H9 (cell line): Measurements from ENCODE around the gene CDADC1. TPM values are rescaled to one million over a fixed set of nuclear protein-coding genes. Genes with fewer than 3 reads are reported as not detected.

Experiments used
- DNase-seq: peaks from one replicate; pipeline ENCODE4 v3.0.0-alpha.2; 2017
- H2AFZ ChIP-seq: one replicate; pipeline ENCODE4 v1.6.1; 2013; ENCODE audit warnings: mild to moderate bottlenecking, low read length, control low read depth, moderate library complexity
- H2AK5ac ChIP-seq: 2 replicates; pipeline ENCODE4 v1.6.1; 2013; ENCODE audit warnings: low read length, control low read depth, mixed read lengths; ENCODE audit not compliant: insufficient read length
- H2BK120ac ChIP-seq: one replicate; pipeline ENCODE4 v1.6.1; 2013; ENCODE audit warnings: low read depth, mild to moderate bottlenecking, low read length, control low read depth, inconsistent platforms; ENCODE audit not compliant: poor library complexity, severe bottlenecking
- H2BK12ac ChIP-seq: 2 replicates; pipeline ENCODE4 v1.6.1; 2013; ENCODE audit warnings: low read length, control low read depth, mixed read lengths, low read depth; ENCODE audit not compliant: insufficient read length
- H2BK15ac ChIP-seq: 2 replicates; pipeline ENCODE4 v1.6.1; 2013; ENCODE audit warnings: low read depth, low read length, control low read depth
- H2BK20ac ChIP-seq: one replicate; pipeline ENCODE4 v1.6.1; 2013; ENCODE audit warnings: low read depth, mild to moderate bottlenecking, low read length, control low read depth, inconsistent platforms; ENCODE audit not compliant: poor library complexity, severe bottlenecking
- H2BK5ac ChIP-seq: 2 replicates; pipeline ENCODE4 v1.6.1; 2013; ENCODE audit warnings: low read length, control low read depth, mixed read lengths; ENCODE audit not compliant: insufficient read length
- H3K14ac ChIP-seq: 2 replicates; pipeline ENCODE4 v1.6.1; 2013; ENCODE audit warnings: low read length, control low read depth; ENCODE audit not compliant: insufficient read depth
- H3K18ac ChIP-seq: 2 replicates; pipeline ENCODE4 v1.6.1; 2013; ENCODE audit warnings: low read depth, mild to moderate bottlenecking, mixed read lengths, low read length, control low read depth; ENCODE audit not compliant: insufficient read length
- H3K23ac ChIP-seq: 2 replicates; pipeline ENCODE4 v1.6.1; 2013; ENCODE audit warnings: low read length, control low read depth, mixed read lengths, low read depth; ENCODE audit not compliant: insufficient read length
- H3K23me2 ChIP-seq: 2 replicates; pipeline ENCODE4 v1.6.1; 2013; ENCODE audit warnings: low read depth, mild to moderate bottlenecking, mixed read lengths, low read length, control low read depth; ENCODE audit not compliant: insufficient read length, poor library complexity, severe bottlenecking
- H3K27ac ChIP-seq: 2 replicates; pipeline ENCODE4 v1.5.1; 2013; ENCODE audit warnings: low read length, control low read depth, mixed read lengths, low read depth; ENCODE audit not compliant: insufficient read length
- H3K27me3 ChIP-seq: 2 replicates; pipeline ENCODE4 v1.6.1; 2013; ENCODE audit warnings: low read length, control low read depth, inconsistent platforms; ENCODE audit not compliant: insufficient read depth
- H3K4ac ChIP-seq: 2 replicates; pipeline ENCODE4 v1.6.1; 2013; ENCODE audit warnings: low read depth, mild to moderate bottlenecking, control low read depth, inconsistent platforms, low read length, moderate library complexity
- H3K4me1 ChIP-seq: 2 replicates; pipeline ENCODE4 v1.6.1; 2013; ENCODE audit warnings: low read length, control low read depth, inconsistent platforms; ENCODE audit not compliant: insufficient read depth
- H3K4me2 ChIP-seq: 2 replicates; pipeline ENCODE4 v1.6.1; 2013; ENCODE audit warnings: low read length, control low read depth, mixed read lengths; ENCODE audit not compliant: insufficient read length, insufficient read depth
- H3K56ac ChIP-seq: 2 replicates; pipeline ENCODE4 v1.6.1; 2013; ENCODE audit warnings: low read depth, mild to moderate bottlenecking, mixed read lengths, low read length, control low read depth; ENCODE audit not compliant: insufficient read length
- H3K79me1 ChIP-seq: 2 replicates; pipeline ENCODE4 v1.6.1; 2013; ENCODE audit warnings: low read depth, mild to moderate bottlenecking, moderate library complexity, low read length, control low read depth, inconsistent platforms; ENCODE audit not compliant: insufficient read depth, poor library complexity, severe bottlenecking
- H3K79me2 ChIP-seq: 2 replicates; pipeline ENCODE4 v1.6.1; 2013; ENCODE audit warnings: low read length, control low read depth, inconsistent platforms; ENCODE audit not compliant: insufficient read depth
- H3K9ac ChIP-seq: 2 replicates; pipeline ENCODE4 v1.6.1; 2013; ENCODE audit warnings: low read length, control low read depth, mixed read lengths; ENCODE audit not compliant: insufficient read length; ENCODE audit errors: extremely low read depth
- H3K9me3 ChIP-seq: one replicate; pipeline ENCODE4 v1.6.1; 2013; ENCODE audit warnings: low read depth, low read length, inconsistent platforms; ENCODE audit not compliant: control insufficient read depth
- H3T11ph ChIP-seq: one replicate; pipeline ENCODE4 v1.6.1; 2013; ENCODE audit warnings: mild to moderate bottlenecking, low read length, control low read depth, inconsistent platforms
- H4K20me1 ChIP-seq: one replicate; pipeline ENCODE4 v1.6.1; 2013; ENCODE audit not compliant: control insufficient read depth, insufficient read length, insufficient read depth
- H4K5ac ChIP-seq: 2 replicates; pipeline ENCODE4 v1.6.1; 2013; ENCODE audit warnings: low read depth, mild to moderate bottlenecking, mixed read lengths, low read length, control low read depth; ENCODE audit not compliant: insufficient read length
- H4K8ac ChIP-seq: replicated peaks from 2 replicates; pipeline ENCODE4 v1.6.1; 2013; ENCODE audit warnings: low read length, control low read depth, mixed read lengths, low read depth; ENCODE audit not compliant: insufficient read length
- H4K91ac ChIP-seq: 2 replicates; pipeline ENCODE4 v1.6.1; 2013; ENCODE audit warnings: low read depth, mild to moderate bottlenecking, moderate library complexity, mixed read lengths, low read length, control low read depth; ENCODE audit not compliant: insufficient read length
- H3K27ac Mint-ChIP-seq, 3 experiments: 2 replicates in 2 of 3; 3 replicates in 1 of 3; pipeline ENCODE4 v1.8.0; 2020 to 2021; ENCODE audit warnings: mixed read lengths in 3 of 3, mild to moderate bottlenecking in 1 of 3, moderate library complexity in 1 of 3
- H3K27me3 Mint-ChIP-seq: 2 replicates; pipeline ENCODE4 v1.8.0; 2021; ENCODE audit warnings: low read depth, mild to moderate bottlenecking, moderate library complexity, mixed read lengths
- H3K36me3 Mint-ChIP-seq, 3 experiments: 2 replicates in 2 of 3; 3 replicates in 1 of 3; pipeline ENCODE4 v1.8.0; 2020 to 2021; ENCODE audit warnings: low read depth in 3 of 3, mixed read lengths in 3 of 3; ENCODE audit not compliant: insufficient read depth in 1 of 3
- H3K4me1 Mint-ChIP-seq, 2 experiments: 2 replicates each; pipeline ENCODE4 v1.8.0; 2020; ENCODE audit warnings: mixed read lengths in 2 of 2
- H3K4me3 Mint-ChIP-seq, 2 experiments: 2 replicates in 1 of 2; 3 replicates in 1 of 2; pipeline ENCODE4 v1.8.0; 2020 to 2021; ENCODE audit warnings: mild to moderate bottlenecking in 2 of 2, mixed read lengths in 2 of 2, moderate library complexity in 1 of 2
- H3K9me3 Mint-ChIP-seq, 2 experiments: 2 replicates in 1 of 2; 3 replicates in 1 of 2; pipeline ENCODE4 v1.8.0; 2020; ENCODE audit warnings: mild to moderate bottlenecking in 2 of 2, mixed read lengths in 2 of 2, moderate library complexity in 1 of 2
- CTCF ChIP-seq: fragments of 200-600 bp; sonication (generic); conservative IDR thresholded peaks from 3 replicates; pipeline ENCODE4 v1.8.0; 2021; ENCODE audit warnings: antibody characterized with exemption, mild to moderate bottlenecking
- WGBS: extraction: QIAGEN DNeasy Blood & Tissue Kit; methylation state at CpG from one replicate; pipeline ENCODE4 v1.1.7; 2013; ENCODE audit warnings: missing lambda C conversion rate, low lambda C conversion rate, mixed read lengths; ENCODE audit not compliant: insufficient read length; ENCODE audit errors: extremely low coverage; 5-methylcytosine and 5-hydroxymethylcytosine counted together
- total RNA-seq: library from RNA; stranded (reverse); gene quantifications from 2 replicates; pipeline ENCODE4 v1.2.1, GENCODE V29; 2021

Gene CDADC1
- total RNA-seq, 1 experiment from 2014 or later: 4.9 TPM

GRCh38 chr13:49296659-49297058 is 48.9 kb downstream of the CDADC1 start:
- Histone ChIP-seq H3K27me3 (no peaks in the 10 kb centered on the region; the same call in 1 of the 2 replicates), H3K9me3 (no peaks in the 10 kb centered on the region), H2BK20ac (no peak overlapping the region), H4K20me1 (no peaks in the 10 kb centered on the region), H3K79me2 (no peaks in the 10 kb centered on the region), H4K91ac (no peak overlapping the region), H3K9ac (no peak overlapping the region), H3K56ac (no peak overlapping the region), H3K18ac (no peak overlapping the region), H2AK5ac (no peak overlapping the region), H3K4me2 (no peak overlapping the region), H3K23me2 (no peaks in the 10 kb centered on the region), H3K4ac (no peak overlapping the region), H3K27ac (no peak overlapping the region), H2BK12ac (no peak overlapping the region), H3K23ac (no peak overlapping the region), H3K79me1 (no peaks in the 10 kb centered on the region), H2BK5ac (no peak overlapping the region), H2BK15ac (no peak overlapping the region), H4K8ac (no peak overlapping the region), H2AFZ (no peak overlapping the region), H3K4me1 (no peaks in the 10 kb centered on the region; the same call in 1 of the 2 replicates), H3T11ph (no peak overlapping the region), H4K5ac (no peak overlapping the region), H3K14ac (no peak overlapping the region), H2BK120ac (no peak overlapping the region)
- Mint-ChIP-seq H3K36me3 (no peaks in the 10 kb centered on the region), H3K4me3 (no peak overlapping the region), H3K9me3 (no peaks in the 10 kb centered on the region), H3K27ac (no peak overlapping the region), H3K4me1 (peaks cover 6 to 13% of the 10 kb centered on the region in 2 experiments), H3K27me3 (no peaks in the 10 kb centered on the region)
- no peak for DNase-seq
- WGBS: no CpG with 5 or more reads among the region's 2 CpGs
- no peak for TF ChIP-seq CTCF
